Lower leg skin (tissue), 3 donors: ENCODE measurements around the gene XRCC4.

Experiments
- CTCF ChIP-seq, 3 donors: fragments of 450-650 bp; IDR thresholded peaks; one replicate each; pipeline ENCODE4 v1.5.1; 2016; ENCODE audit warnings: antibody characterized with exemption in 3 of 3, mild to moderate bottlenecking in 3 of 3, moderate library complexity in 2 of 3
- POLR2A ChIP-seq, 2 donors: fragments of 450-650 bp; IDR thresholded peaks; one replicate each; pipeline ENCODE4 v1.6.1; 2016 to 2017; ENCODE audit warnings: antibody characterized with exemption in 2 of 2, mild to moderate bottlenecking in 1 of 2, moderate library complexity in 1 of 2

- TF ChIP-seq CTCF (IDR thresholded peaks at IDR 0.05), result no peak
- no peak for TF ChIP-seq POLR2A (IDR thresholded peaks at IDR 0.05)
Measured at GRCh38 chr5:83118471-83118870, 41.1 kb downstream of the XRCC4 start.
